BE2C (cell line): ENCODE data around the gene ASIP.
"Not testable (repeated sequence)": the region's sequence is repeated elsewhere in the genome, so short reads cannot be mapped to it uniquely, and the experiment has no call there.

ENCODE experiments used
- DNase-seq: peaks from one replicate; pipeline ENCODE4 v3.0.0-alpha.2; 2020
- H3K27me3 ChIP-seq: fragments of 250-450 bp; sonication (Bioruptor Pico); 2 replicates; pipeline ENCODE4 v1.5.1; 2020; ENCODE audit warnings: mild to moderate bottlenecking
- H3K36me3 ChIP-seq: fragments of 250-450 bp; sonication (Bioruptor Pico); 2 replicates; pipeline ENCODE4 v1.5.1; 2020; ENCODE audit warnings: mild to moderate bottlenecking
- H3K4me1 ChIP-seq: fragments of 250-450 bp; sonication (Bioruptor Pico); 2 replicates; pipeline ENCODE4 v1.5.1; 2020
- H3K4me3 ChIP-seq: 2 replicates; pipeline ENCODE4 v1.5.1; 2011; ENCODE audit warnings: low read depth, low read length
- H3K9me3 ChIP-seq: fragments of 250-450 bp; sonication (Bioruptor Pico); 2 replicates; pipeline ENCODE4 v1.5.1; 2020
- TF ChIP-seq, protein P1 (sequence below): IDR thresholded peaks from 2 replicates; pipeline ENCODE4 v1.5.1; 2012; ENCODE audit warnings: mild to moderate bottlenecking, low read depth, low read length

ASIP gene

GRCh38 chr20:34235875-34236274 is 5.3 kb upstream of the ASIP start:
- H3K9me3 ChIP-seq = no peaks in the 10 kb centered on the region
- no peak for DNase-seq
- TF ChIP-seq, protein P1, sequence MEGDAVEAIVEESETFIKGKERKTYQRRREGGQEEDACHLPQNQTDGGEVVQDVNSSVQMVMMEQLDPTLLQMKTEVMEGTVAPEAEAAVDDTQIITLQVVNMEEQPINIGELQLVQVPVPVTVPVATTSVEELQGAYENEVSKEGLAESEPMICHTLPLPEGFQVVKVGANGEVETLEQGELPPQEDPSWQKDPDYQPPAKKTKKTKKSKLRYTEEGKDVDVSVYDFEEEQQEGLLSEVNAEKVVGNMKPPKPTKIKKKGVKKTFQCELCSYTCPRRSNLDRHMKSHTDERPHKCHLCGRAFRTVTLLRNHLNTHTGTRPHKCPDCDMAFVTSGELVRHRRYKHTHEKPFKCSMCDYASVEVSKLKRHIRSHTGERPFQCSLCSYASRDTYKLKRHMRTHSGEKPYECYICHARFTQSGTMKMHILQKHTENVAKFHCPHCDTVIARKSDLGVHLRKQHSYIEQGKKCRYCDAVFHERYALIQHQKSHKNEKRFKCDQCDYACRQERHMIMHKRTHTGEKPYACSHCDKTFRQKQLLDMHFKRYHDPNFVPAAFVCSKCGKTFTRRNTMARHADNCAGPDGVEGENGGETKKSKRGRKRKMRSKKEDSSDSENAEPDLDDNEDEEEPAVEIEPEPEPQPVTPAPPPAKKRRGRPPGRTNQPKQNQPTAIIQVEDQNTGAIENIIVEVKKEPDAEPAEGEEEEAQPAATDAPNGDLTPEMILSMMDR = no peak

GRCh38 chr20:34237942-34238341 is 3.3 kb upstream of the ASIP start:
- H3K4me1 ChIP-seq = peaks cover 4% of the 10 kb centered on the region; the same call in 1 of the 2 replicates
- no peaks in the 10 kb centered on the region for H3K36me3 ChIP-seq
- TF ChIP-seq, protein P1 = no peak
- H3K4me3 ChIP-seq = no peak overlapping the region
- H3K9me3 ChIP-seq = no peaks in the 10 kb centered on the region
- no peaks in the 10 kb centered on the region for H3K27me3 ChIP-seq
- DNase-seq = no peak

More at GRCh38 chr20:34235875-34236274, 5.3 kb upstream of the ASIP start:
- Histone ChIP-seq H3K36me3 (no peaks in the 10 kb centered on the region), H3K27me3 (no peaks in the 10 kb centered on the region), H3K4me3 (no peak overlapping the region), H3K4me1 (peaks cover 4% of the 10 kb centered on the region; the same call in 1 of the 2 replicates)

- H3K4me3 ChIP-seq = no peak overlapping the region
- H3K36me3 ChIP-seq = no peaks in the 10 kb centered on the region
- TF ChIP-seq, protein P1 = no peak
- DNase-seq = no peak
- no peaks in the 10 kb centered on the region for H3K27me3 ChIP-seq
- H3K4me1 ChIP-seq = peaks cover 4% of the 10 kb centered on the region; the same call in 1 of the 2 replicates
- no peaks in the 10 kb centered on the region for H3K9me3 ChIP-seq
Observed at GRCh38 chr20:34240121-34240520, 1.1 kb upstream of the ASIP start.

GRCh38 chr20:34242015-34242414 is 792 bp downstream of the ASIP start:
- not testable (repeated sequence) for DNase-seq, H3K36me3 ChIP-seq, H3K4me1 ChIP-seq, H3K9me3 ChIP-seq, H3K27me3 ChIP-seq, H3K4me3 ChIP-seq

GRCh38 chr20:34242879-34243278 is 1.7 kb downstream of the ASIP start:
- TF ChIP-seq, protein P1 = no peak
- no peak for DNase-seq
- H3K9me3 ChIP-seq = no peaks in the 10 kb centered on the region

GRCh38 chr20:34243377-34243776 is 2.2 kb downstream of the ASIP start:
- H3K36me3 ChIP-seq = no peaks in the 10 kb centered on the region
- no peaks in the 10 kb centered on the region for H3K27me3 ChIP-seq
- no peak overlapping the region for H3K4me3 ChIP-seq
- TF ChIP-seq, protein P1 = no peak
- no peak for DNase-seq
- H3K4me1 ChIP-seq = peaks cover 4% of the 10 kb centered on the region; the same call in 1 of the 2 replicates
- H3K9me3 ChIP-seq = no peaks in the 10 kb centered on the region

More at GRCh38 chr20:34242879-34243278, 1.7 kb downstream of the ASIP start:
- no peak overlapping the region for H3K4me3 ChIP-seq
- H3K27me3 ChIP-seq = no peaks in the 10 kb centered on the region
- H3K4me1 ChIP-seq = peaks cover 4% of the 10 kb centered on the region; the same call in 1 of the 2 replicates
- H3K36me3 ChIP-seq = no peaks in the 10 kb centered on the region

DNA sequence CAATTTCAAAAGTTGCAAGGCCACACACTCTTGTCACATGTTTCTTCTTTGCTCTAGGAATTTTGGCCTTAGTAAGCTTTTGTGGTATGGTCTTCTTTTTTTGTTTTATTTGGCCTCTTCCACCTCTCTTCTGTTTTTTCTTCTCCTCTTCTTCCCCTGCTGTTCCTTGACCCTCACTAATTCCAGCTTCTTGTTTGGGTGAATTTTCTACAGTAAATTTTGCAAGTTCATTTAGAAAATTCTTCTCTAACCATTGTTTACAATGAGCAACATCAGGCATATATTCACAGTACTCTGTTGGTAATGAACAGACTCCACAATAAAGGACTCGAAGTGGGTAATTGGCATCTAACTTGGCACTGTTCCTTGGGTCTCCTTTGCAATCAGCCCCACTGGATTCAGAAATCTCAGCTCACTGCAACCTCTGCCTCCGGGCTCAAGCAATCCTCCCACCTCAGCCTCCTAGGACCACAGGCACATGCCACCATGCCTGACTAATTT is 5.0 kb downstream of the ASIP start:
- no peaks in the 10 kb centered on the region for H3K9me3 ChIP-seq
- no peaks in the 10 kb centered on the region for H3K27me3 ChIP-seq
- H3K36me3 ChIP-seq = no peaks in the 10 kb centered on the region
- DNase-seq = no peak
- H3K4me3 ChIP-seq = no peak overlapping the region
- no peaks in the 10 kb centered on the region for H3K4me1 ChIP-seq
- TF ChIP-seq, protein P1 = no peak
